Fibroblast of lung (primary cell): Measurements from ENCODE around the gene ARMH3. TPM values are rescaled to one million over a fixed set of nuclear protein-coding genes. Genes with fewer than 3 reads are reported as not detected.

Experiments
- DNase-seq, 2 donors: peaks; one replicate each; pipeline versions ENCODE4 v3.0.0 to v3.0.0-alpha.2; 2010; ENCODE audit warnings: low read depth in 2 of 2
- H2AFZ ChIP-seq: 2 replicates; pipeline ENCODE4 v1.5.1; 2012; ENCODE audit warnings: low read length, control low read depth, inconsistent platforms
- H3K27ac ChIP-seq: 2 replicates; pipeline ENCODE4 v1.5.1; 2011; ENCODE audit warnings: low read length, control low read depth; ENCODE audit not compliant: insufficient read depth
- H3K27me3 ChIP-seq: 2 replicates; pipeline ENCODE4 v1.5.1; 2011; ENCODE audit warnings: mild to moderate bottlenecking, low read length; ENCODE audit not compliant: control insufficient read depth, insufficient read depth
- H3K36me3 ChIP-seq: 2 replicates; pipeline ENCODE4 v1.5.1; 2011; ENCODE audit warnings: low read length; ENCODE audit not compliant: control insufficient read depth, insufficient read depth
- H3K4me1 ChIP-seq: 2 replicates; pipeline ENCODE4 v1.5.1; 2011; ENCODE audit warnings: low read length; ENCODE audit not compliant: control insufficient read depth, insufficient read depth; ENCODE audit errors: extremely low read depth
- H3K4me2 ChIP-seq: 2 replicates; pipeline ENCODE4 v1.5.1; 2011; ENCODE audit warnings: low read length, control low read depth; ENCODE audit not compliant: insufficient read depth; ENCODE audit errors: extremely low read depth
- H3K4me3 ChIP-seq, 4 experiments: fragments of 200-600 bp in 1 of 4; sonication (generic) in 1 of 4; replicated peaks in 1 of 4; 2 replicates each; pipeline ENCODE4 v1.5.1; 2011 to 2016; ENCODE audit warnings: low read length in 4 of 4, low read depth in 3 of 4, mild to moderate bottlenecking in 3 of 4, control low read depth in 2 of 4, inconsistent platforms in 1 of 4, mixed read lengths in 1 of 4; ENCODE audit not compliant: insufficient read depth in 1 of 4; ENCODE audit errors: control extremely low read depth in 1 of 4
- H3K79me2 ChIP-seq: 2 replicates; pipeline ENCODE4 v1.5.1; 2012; ENCODE audit warnings: mild to moderate bottlenecking, low read length, inconsistent platforms; ENCODE audit not compliant: control insufficient read depth, insufficient read depth
- H3K9ac ChIP-seq: 2 replicates; pipeline ENCODE4 v1.5.1; 2011; ENCODE audit warnings: mild to moderate bottlenecking, low read length, control low read depth; ENCODE audit not compliant: insufficient read depth
- H3K9me3 ChIP-seq: 2 replicates; pipeline ENCODE4 v1.5.1; 2012; ENCODE audit warnings: low read depth, low read length; ENCODE audit not compliant: control insufficient read depth, insufficient read depth
- H4K20me1 ChIP-seq: 2 replicates; pipeline ENCODE4 v1.5.1; 2011; ENCODE audit warnings: low read length; ENCODE audit not compliant: control insufficient read depth, insufficient read depth; ENCODE audit errors: extremely low read depth
- CTCF ChIP-seq, 2 donors: IDR thresholded peaks in 1 of 2; conservative IDR thresholded peaks in 1 of 2; 1 replicate in 1 of 2; 2 replicates in 1 of 2; pipeline ENCODE4 v1.5.1; 2011 to 2012; ENCODE audit warnings: low read length in 2 of 2, control low read depth in 1 of 2, inconsistent platforms in 1 of 2, low read depth in 1 of 2, mild to moderate bottlenecking in 1 of 2
- EZH2 ChIP-seq: IDR thresholded peaks from 2 replicates; pipeline ENCODE4 v1.5.1; 2012; ENCODE audit warnings: low read length, control low read depth, mild to moderate bottlenecking; ENCODE audit errors: missing control alignments
- polyA plus RNA-seq, 2 donors: library from polyadenylated mRNA; depleted of rRNA in 1 of 2; stranded (reverse) in 1 of 2; unstranded in 1 of 2; fragments of >200 nt; gene quantifications; 2 replicates each; pipeline ENCODE4 v1.2.1, GENCODE V29; 2011 to 2012; ENCODE audit warnings: missing spikeins in 1 of 2
- total RNA-seq: library from RNA; depleted of rRNA; stranded (reverse); fragments of >200 nt; gene quantifications from 2 replicates; pipeline ENCODE4 v1.2.1, GENCODE V29; 2014

ARMH3 gene
- total and polyA plus RNA-seq, 2 donors (not counting 1 experiment from before 2014, with no cell fraction given): 14.5 to 16.4 TPM

- no peak for DNase-seq
- peaks cover 2% of the 10 kb centered on the region for H3K36me3 ChIP-seq
- no peak for TF ChIP-seq CTCF (conservative IDR thresholded peaks at IDR 0.05 in 1 of 2, IDR thresholded peaks at IDR 0.05 in 1 of 2; ENCODE audit: low read depth in 1 of 2, low read length in 2 of 2)
- TF ChIP-seq EZH2: no peak
- no peaks in the 10 kb centered on the region for H3K9me3 ChIP-seq
- no peaks in the 10 kb centered on the region for H3K79me2 ChIP-seq
- H3K4me1 ChIP-seq: no peaks in the 10 kb centered on the region
- H4K20me1 ChIP-seq: no peaks in the 10 kb centered on the region
- no peak overlapping the region for H3K9ac ChIP-seq
- no peak overlapping the region for H2AFZ ChIP-seq
- H3K27ac ChIP-seq: no peak overlapping the region
- H3K4me3 ChIP-seq: no peak overlapping the region
- H3K27me3 ChIP-seq: no peaks in the 10 kb centered on the region
- H3K4me2 ChIP-seq: peak overlapping the region; percentile 23
Observed at GRCh38 chr10:101841826-101842225, 214.1 kb downstream of the ARMH3 start.

GRCh38 chr10:101840741-101841453 is 215.1 kb downstream of the ARMH3 start:
- Histone ChIP-seq H3K36me3 (peaks cover under 1% of the 10 kb centered on the region), H3K9ac (no peak overlapping the region), H3K4me3 (peak overlapping the region; percentile 35 to 51 (median 46)), H2AFZ (no peak overlapping the region), H3K4me2 (peak overlapping the region; percentile 71), H3K9me3 (no peaks in the 10 kb centered on the region), H4K20me1 (no peaks in the 10 kb centered on the region), H3K4me1 (no peaks in the 10 kb centered on the region), H3K27me3 (no peaks in the 10 kb centered on the region), H3K27ac (no peak overlapping the region), H3K79me2 (no peaks in the 10 kb centered on the region)
- peak; percentile 78 to 83 for DNase-seq
- TF ChIP-seq CTCF (conservative IDR thresholded peaks at IDR 0.05 in 1 of 2, IDR thresholded peaks at IDR 0.05 in 1 of 2; ENCODE audit: low read depth in 1 of 2, low read length in 2 of 2) (peak; percentile 92 to 93), EZH2 (no peak)

- H3K4me2 ChIP-seq: peak overlapping the region; percentile 34
Observed at GRCh38 chr10:101840102-101840684, 215.8 kb downstream of the ARMH3 start.

More at GRCh38 chr10:101840102-101840684, 215.8 kb downstream of the ARMH3 start:
- Histone ChIP-seq H3K4me1 (no peaks in the 10 kb centered on the region), H3K9me3 (no peaks in the 10 kb centered on the region), H3K27me3 (no peaks in the 10 kb centered on the region), H4K20me1 (no peaks in the 10 kb centered on the region), H3K4me3 (peak overlapping the region in 3 of 4 experiments; percentile 21 to 42 (median 35)), H2AFZ (no peak overlapping the region), H3K27ac (no peak overlapping the region), H3K36me3 (no peaks in the 10 kb centered on the region), H3K79me2 (no peaks in the 10 kb centered on the region), H3K9ac (no peak overlapping the region)
- peak in 1 of 2 donors; percentile 41 for DNase-seq
- TF ChIP-seq EZH2: no peak
- no peak for TF ChIP-seq CTCF (conservative IDR thresholded peaks at IDR 0.05 in 1 of 2, IDR thresholded peaks at IDR 0.05 in 1 of 2; ENCODE audit: low read depth in 1 of 2, low read length in 2 of 2)
